G401.6 (cell line): ENCODE data around the gene FRMD8.

Experiments used
- FAIRE-seq: peaks from 2 replicates; lab custom pipeline; 2012; peaks lifted over from hg19 to GRCh38; lab: Jason Lieb, UNC

FRMD8 gene, protein sequence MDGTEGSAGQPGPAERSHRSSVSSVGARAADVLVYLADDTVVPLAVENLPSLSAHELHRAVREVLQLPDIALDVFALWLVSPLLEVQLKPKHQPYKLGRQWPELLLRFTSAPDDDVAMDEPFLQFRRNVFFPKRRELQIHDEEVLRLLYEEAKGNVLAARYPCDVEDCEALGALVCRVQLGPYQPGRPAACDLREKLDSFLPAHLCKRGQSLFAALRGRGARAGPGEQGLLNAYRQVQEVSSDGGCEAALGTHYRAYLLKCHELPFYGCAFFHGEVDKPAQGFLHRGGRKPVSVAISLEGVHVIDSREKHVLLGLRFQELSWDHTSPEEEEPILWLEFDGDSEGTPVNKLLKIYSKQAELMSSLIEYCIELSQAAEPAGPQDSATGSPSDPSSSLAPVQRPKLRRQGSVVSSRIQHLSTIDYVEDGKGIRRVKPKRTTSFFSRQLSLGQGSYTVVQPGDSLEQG

DNA sequence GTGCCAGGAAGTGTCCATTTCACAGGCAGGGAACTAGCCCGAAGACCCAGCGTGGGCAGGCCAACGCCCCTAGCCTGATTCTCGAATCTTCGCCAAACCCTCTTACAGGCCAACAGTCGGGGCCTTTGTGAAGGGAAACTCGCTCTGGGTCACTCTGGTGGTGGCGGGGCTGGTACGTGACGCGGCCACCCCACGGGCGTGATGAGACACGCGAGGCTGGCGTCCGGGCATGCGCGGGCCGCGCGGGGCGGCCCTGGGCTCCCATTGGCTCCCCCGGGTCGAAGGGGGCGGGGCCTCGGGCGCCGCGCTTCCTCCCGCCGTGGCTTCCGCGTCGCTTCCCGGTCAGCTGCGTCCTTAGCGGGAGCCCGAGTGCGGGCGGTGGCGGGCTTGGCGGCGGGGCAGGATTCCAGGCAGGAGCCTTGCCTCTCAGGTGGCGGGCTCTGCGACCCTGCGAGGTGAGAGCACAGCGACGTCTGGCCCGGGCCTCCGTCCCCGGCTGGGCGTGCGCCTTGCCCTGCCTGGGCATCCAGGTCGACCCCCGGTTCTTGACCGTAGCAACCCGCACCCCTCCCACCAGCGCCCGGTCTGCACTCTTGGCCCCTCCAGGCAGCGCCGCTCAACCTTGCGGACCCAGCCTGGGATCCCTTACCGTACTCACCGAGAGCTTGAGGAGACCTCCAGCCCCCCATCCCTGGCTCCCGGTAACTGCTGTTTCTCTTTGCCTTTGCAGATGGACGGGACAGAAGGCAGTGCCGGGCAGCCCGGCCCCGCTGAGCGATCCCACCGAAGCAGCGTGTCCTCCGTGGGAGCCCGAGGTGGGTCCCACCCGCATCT lies at the start of gene FRMD8:
Gene FRMD8, plus strand, starts transcription at position 331 of the 834 bp plus-strand sequence. Its CDS starts 400 bp downstream, at position 731.
- no peak for FAIRE-seq

DNA sequence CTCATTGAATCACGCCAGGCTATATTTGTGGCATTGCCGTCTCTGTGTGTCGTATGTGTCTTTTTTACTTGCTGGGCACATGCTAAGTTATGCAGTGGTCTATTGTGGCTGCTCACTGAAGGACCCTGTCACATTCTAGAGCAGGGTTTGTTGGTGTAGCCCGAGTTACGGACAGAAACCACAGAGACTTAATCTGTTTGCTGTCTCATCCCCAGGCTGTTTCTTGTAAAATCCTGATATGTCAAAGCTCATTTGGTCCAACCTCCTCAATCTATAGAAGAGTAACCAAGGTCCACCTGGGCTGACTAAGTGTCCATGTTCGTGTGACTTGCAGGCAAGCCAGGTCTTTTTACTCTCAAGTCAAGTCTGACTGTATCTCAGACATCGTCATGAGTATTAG lies 47.8 kb upstream of the FRMD8 start:
- no peak for FAIRE-seq

DNA sequence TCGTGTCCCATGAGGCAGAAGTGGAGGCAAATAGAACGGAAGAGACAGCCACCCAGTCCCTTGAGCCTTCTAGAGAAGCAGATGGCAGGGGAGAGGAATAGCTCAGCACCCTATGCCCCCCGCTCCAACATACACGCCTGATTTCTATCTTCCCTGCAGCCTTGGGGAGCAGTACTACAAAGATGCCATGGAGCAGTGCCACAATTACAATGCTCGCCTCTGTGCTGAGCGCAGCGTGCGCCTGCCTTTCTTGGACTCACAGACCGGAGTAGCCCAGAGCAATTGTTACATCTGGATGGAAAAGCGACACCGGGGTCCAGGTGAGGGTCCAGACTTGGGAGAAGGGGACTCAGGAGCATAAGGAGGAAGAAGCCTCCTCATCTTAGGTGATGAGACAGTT lies 46.2 kb upstream of the FRMD8 start:
- no peak for FAIRE-seq

DNA sequence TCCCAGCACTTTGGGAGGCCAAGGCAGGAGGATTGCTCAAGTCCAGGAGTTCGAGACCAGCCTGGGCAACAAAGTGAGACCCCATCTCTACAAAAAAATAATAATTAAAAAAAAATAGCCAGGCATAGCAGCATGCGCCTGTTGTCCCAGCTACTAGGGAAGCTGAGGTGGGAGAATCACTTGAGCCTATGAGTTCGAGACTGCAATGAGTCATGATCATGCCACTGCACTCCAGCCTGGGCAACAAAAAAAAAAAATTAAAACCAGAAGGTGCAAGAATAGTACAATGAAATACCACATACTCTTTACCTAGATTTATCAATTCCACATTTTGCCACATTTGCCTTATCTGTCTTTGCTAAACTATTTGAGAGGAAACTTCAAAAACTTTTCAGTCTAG lies 44.6 kb upstream of the FRMD8 start:
- no peak for FAIRE-seq

DNA sequence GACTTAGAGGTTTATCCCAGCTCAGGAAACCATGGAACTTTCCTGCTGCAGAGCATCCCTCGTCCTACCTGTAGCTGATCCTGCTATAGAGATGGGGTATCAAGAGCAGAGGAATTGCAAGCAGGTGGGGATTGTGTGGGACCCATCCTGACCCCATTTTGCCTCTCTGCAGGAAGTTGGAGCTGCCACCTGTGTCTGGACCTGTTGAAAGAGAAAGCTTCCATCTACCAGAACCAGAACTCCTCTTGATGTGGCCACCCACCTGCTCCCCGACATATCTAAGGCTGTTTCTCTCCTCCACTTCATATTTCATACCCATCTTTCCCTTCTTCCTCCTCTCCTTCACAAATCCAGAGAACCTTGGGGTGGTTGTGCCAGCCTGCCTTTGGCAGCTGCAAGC lies 34.9 kb upstream of the FRMD8 start:
- FAIRE-seq, result no peak

DNA sequence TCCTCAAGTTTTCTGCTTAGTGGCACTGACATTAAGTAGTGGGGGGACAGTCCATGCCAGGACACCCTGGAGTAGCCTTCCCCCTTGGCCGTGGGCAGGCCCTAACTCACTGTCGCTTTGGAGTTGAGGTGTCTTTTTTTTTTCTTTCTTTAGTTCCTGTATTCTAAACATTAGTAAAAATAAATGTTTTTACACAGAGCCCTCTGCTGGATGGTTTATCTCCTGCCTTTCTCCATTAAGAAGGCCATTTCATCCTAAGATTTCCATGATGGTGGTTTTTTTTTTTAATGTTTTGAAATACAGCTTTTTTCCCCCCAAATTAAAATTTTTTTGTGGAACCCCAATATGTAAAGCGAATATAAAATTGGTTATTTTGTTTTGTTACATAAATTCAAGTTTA lies 33.7 kb upstream of the FRMD8 start:
- peak; percentile 97 for FAIRE-seq

DNA sequence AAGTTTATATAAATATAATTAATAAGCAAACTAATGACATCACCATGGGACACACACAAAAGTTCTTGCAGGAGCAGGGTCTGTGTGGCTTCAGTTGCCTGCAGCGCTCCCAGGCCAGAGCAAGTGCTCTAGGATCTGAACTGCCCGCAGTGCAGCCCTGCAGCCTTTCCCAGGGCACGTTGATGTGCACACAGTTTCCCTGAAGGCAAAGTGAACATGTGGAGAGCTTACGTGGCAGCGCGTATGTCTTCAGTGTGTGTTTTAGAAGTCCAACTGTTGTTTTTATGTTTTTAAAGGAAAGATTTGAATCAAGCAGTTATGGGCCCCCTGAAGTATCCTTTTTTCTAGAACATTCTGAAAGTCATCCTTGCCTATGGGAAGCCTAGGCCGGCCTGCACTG lies 33.1 kb upstream of the FRMD8 start:
- FAIRE-seq, result no peak

DNA sequence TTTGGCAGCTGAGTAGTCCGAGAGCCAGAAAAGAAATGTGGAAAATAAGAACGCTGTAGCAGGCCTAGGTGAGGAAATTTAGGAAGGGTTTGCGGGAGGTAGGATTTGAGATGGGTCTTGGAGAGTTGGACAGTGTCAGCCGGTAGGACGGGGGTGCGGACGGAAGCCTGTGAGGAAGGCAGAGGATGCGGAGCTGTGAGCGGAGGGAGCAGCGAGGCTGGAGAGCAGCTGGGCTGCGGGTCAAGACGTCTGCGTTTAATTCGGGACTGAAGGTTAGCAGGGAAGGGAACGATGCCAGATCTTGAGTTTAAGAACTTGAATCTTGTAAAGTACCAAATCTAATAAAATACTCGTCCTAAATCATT lies 32.6 kb upstream of the FRMD8 start:
- FAIRE-seq, result no peak

DNA sequence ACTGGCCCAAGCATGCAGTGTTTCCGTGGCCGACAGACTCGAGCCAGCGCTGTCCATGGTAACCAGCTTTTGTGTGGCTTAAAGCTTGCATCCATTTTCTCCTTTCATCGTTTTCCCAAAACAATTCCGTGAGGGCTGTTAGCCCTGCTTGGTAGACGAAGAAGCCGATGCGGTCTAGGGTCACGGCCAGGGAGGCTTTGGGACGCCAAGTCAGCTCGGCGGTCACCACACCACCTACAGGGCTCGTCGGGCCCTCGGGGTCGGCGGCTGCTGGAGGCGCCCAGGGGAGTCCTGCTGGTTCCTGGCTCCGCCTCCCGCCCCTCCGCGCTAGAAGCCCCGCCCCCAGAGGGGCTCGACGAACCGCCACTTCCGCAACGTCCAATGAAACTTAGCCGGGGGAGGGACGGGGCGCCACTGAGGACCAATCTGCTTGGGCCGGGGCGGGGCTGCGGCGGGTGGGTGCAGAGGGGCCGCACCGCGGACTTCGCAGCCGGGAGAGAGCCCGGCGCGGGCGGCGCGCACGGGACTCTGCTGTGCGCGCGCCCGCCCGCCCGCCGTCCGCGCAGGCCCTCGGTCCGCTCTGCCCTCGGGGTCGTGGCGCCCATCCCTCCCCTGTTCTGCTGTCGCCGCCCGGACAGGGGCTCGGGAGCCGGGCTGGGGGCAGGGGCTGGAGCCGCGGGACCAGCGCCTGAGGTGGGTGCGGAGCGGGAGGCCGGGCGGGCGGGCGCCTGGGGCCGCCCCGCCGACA lies 32.0 kb upstream of the FRMD8 start, which contains the start of gene TIGD3:
Gene TIGD3, plus strand, starts transcription at position 487 of the 748 bp plus-strand sequence. CDS start 1,058 bp downstream, outside the sequence.
- FAIRE-seq, result peak; percentile 82

DNA sequence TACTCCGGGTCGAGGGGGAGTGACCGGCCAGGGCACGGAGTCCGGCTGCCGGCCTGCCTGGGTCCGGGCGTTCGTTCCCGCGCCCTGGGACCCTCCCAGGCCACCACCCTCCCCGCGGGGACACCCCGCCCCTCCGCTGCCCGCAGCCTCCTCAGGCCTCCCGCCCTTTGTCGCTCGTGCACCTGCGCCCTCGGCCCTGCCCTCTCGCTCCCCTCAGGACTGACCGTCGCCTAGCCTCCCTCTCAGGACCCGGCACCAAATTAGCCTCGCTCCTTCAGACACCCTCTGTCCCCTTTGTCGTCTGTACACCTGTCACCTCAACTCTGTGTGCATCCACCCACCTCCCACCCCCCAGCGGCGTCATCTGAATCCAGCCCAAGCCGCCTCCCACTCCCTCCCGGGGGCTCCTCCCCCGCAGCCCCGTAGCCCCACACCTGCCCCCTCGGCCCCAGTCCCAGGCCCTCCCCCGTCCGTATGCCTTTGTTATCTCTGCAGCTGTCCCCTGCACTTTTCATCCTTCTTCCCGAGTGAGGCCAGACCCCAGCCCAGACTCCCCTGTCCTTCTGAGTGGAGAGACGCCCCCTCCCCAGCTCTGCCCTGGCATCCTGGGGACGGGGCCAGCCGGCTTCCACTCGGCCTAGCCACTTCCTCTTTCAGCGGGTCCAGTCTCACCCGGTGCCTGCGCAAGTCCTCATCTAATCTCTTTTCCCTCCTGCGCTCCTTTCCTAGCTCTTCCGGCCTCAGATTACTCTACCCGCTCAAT lies 31.2 kb upstream of the FRMD8 start:
- no peak for FAIRE-seq

DNA sequence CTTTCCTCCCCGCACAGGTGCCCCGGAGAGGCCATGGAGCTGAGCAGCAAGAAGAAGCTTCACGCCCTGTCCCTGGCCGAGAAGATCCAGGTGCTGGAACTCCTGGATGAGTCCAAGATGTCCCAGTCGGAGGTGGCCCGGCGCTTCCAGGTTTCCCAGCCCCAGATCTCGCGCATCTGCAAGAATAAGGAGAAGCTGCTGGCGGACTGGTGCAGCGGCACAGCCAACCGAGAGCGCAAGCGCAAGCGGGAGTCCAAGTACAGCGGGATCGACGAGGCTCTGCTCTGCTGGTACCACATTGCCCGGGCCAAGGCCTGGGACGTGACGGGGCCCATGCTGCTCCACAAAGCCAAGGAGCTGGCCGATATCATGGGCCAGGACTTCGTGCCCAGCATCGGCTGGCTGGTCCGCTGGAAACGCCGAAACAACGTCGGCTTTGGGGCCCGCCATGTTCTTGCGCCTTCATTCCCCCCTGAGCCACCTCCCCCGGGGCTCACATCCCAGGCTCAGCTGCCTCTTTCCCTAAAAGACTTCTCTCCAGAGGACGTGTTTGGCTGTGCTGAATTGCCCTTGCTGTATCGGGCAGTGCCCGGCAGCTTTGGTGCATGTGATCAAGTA lies 30.6 kb upstream of the FRMD8 start:
- FAIRE-seq, result no peak

DNA sequence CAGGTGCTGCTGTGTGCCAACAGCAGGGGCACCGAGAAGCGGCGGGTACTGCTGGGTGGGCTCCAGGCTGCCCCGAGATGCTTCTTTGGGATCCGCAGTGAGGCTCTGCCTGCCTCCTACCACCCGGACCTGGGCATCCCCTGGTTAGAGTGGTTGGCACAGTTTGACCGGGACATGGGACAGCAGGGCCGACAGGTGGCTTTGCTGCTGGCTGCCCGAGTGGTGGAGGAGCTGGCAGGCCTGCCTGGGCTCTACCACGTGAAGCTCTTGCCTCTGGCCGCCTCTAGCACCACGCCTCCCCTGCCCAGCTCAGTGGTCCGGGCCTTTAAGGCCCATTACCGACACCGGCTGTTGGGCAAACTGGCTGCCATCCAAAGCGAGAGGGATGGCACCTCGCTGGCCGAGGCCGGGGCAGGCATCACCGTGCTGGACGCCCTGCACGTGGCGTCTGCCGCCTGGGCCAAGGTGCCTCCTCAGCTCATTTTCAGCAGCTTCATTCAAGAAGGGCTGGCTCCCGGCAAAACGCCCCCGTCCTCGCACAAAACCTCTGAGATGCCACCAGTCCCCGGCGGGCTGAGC lies 30.0 kb upstream of the FRMD8 start:
- FAIRE-seq, result no peak

DNA sequence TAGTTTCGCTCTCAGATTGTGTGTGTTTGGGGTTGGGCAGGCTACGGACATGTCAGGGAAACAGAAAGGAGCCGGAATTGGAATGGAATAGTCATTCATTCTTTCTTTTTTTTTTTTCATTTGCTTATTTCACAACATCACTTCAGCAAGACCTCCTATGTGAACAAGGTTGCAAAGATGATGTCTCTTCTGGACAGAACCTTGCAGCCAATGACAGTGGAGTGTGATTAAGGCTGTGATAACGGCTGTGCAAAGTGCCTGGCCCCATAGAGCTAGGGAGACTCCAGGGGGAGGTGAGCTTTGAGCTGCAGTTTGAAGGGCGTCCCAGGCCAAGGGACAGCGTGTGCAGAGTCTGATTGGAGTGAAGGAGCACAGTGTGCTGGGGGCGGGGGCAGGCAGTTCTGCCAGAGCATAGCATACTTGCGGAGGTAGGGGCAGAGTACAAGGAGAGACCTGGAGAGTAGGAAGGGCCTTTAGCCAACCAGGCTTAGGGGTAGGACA lies 28.5 kb upstream of the FRMD8 start:
- no peak for FAIRE-seq

DNA sequence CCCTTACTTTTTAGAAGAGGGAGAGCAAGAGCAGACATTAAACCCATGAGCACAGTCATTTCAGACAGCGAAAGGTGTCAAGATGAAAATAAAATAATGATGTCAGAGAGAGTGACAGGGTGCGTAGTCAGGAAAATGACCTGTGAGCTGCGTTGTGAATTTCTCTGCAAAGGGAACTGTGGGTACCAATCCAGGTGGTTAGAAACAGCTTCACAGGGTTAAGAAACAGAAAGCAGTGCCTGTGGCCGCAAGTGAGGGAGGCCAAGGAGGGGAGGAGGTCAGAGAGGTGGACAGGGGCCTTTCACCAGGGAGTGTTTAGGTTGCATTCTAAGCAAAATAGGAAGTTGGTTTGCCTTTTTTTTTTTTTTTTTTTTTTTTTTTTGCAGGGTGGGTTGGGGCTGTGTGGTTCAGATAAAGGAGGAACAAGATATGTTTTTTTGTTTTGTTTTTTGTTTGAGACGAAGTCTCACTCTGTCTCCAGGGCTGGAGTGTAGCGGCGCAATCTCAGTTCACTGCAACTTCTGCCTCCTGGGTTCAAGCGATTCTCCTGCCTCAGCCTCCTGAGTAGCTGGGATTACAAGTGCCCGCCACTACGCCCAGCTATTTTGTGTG lies 24.0 kb upstream of the FRMD8 start:
- no peak for FAIRE-seq

DNA sequence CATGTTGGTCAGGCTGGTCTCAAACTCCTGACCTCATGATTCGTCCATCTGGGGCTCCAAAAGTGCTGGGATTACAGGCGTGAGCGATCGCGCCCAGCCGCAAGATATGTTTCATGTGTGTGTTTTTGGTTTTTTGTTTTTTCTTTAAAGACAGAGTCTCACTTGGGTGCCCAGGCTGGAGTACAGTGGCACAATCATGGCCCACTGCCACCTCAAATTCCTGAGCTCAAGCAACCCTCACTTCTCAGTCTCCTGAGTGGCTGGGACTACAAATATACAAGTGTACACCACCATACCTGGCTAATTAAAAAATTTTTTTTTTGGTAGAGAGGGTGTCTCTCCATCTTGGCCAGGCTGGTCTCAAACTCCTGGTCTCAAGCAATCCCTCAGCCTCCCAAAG lies 23.5 kb upstream of the FRMD8 start:
- FAIRE-seq, result no peak

DNA sequence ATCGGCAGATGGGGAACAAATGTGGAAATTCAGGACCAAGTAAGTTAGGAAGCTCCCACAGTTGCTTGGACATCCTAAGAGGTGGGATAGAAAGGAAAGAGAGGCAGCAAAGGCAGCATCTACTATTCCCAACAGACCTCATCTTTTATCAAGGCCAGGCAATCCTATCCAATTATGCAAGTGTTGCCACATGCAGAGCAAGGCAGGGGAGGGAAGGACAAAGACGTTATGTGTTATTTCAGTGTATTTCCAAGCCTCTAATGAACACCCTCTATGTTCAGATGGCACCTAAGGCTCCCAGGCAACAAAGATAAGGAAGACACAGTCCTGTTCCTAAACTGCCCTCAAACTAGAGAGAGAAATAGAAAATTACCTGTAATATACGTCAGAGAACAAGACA lies 22.7 kb upstream of the FRMD8 start:
- no peak for FAIRE-seq

DNA sequence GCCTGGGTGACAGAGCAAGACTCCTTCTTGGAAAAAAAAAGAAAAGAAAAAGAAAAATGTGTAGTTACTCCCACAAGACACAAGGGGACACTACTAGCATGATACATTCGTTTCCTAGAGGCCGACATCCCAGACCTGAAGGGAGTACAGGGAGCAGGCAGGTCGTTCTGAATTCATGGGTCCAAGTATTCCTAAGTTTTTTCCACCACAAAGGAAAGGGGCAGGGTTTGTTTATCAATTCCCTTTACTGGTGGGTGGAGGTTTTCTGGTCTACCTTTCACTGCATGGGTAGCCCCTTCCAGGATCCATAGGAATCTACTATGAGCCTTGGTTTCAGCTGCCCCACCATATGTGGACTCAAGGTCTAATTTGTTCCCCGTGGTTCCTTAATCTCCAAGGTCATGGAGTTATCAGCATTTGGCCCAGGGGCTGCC lies 20.1 kb upstream of the FRMD8 start:
- peak; percentile 80 for FAIRE-seq

DNA sequence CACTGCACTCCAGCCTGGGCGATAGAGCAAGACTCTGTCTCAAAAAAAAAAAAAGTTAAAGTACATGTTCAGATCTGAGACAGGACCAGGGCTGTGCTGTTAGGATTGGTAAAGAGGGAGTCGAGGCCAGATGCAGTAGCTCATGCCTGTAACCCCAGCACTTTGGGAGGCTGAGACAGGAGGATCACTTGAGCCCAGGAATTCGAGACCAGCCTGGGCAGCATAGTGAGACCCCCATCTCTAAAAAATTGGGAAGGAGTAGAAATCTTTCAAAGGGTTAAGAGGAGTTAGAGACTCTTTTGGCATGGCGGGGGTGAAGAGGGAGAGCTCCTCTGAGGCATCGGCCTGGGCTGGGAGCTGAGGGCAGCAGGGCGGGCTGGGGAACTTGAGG lies 15.8 kb upstream of the FRMD8 start:
- FAIRE-seq, result no peak

DNA sequence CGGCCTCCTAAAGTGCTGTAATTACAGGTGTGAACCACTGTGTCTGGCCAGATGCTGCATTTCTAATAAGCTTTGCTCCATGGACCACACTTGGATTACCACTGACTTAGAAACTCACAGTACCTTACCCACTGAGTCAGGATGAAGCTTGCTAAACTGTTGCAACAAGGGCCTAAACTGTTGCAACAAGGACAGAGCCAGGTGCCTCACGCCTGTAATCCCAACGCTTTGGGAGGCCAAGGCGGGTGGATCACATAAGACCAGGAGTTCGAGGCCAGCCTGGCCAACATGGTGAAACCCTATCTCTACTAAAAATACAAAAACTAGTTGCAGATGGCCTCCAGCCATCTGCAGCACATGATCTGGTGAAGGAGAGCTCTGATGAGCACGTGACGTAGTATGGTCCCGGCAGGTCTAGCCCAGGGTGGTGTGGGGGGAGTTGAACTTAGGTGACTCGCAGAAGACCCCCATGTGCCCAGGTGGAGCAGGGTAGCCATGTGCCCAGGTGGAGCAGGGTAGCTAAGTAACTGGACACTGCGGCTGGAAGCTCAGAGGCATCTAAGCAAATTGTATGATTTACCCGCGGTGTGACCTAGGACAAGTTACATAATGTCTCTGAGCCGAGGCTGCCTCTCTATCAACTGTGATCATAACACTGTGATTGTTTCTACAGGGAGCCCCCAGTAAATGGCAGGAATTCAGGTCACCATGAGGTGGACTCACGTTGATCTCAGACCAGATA lies 12.4 kb upstream of the FRMD8 start:
- FAIRE-seq, result no peak

DNA sequence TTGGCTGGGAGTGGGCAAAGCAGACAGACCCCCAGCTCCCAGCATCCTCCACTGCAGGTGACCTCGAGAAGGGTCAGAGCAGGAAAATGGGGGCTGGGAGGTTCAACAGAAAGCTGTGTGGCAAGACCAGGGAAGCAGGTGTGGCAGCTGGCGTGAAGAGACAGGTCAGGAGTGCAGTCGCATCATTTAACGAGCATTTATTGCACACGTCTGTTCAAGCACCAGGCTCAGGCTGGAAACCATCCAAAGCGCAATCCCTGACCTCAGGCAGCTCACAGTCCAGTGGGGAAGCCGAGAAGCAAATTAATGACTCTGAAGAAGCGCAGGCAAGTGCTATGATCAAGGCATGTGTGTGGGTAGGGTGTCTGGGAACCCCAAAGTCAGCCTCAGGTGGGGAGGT lies 11.4 kb upstream of the FRMD8 start:
- no peak for FAIRE-seq
